SIG-M5 treated with dmso at 0.1 percent for 504 hours (cell line): ENCODE data around the gene SLC6A5.
"Not testable (repeated sequence)": the region's sequence is repeated elsewhere in the genome, so short reads cannot be mapped to it uniquely, and the experiment has no call there.

Experiments
- DNase-seq: peaks from one replicate; lab custom pipeline; 2025; ENCODE audit not compliant: unreplicated experiment; lab: John Stamatoyannopoulos, UW

The SLC6A5 gene

GRCh38 chr11:20599221-20600019 is at the start of gene SLC6A5:
SLC6A5 (plus strand) TSS chr11:20599608; CDS start chr11:20599673, 65 bp downstream.
- peak; percentile 1 for DNase-seq

GRCh38 chr11:20551096-20551495 is 48.3 kb upstream of the SLC6A5 start:
- DNase-seq = no peak

- DNase-seq = no peak
Measured at GRCh38 chr11:20555783-20556182, 43.6 kb upstream of the SLC6A5 start.

DNA sequence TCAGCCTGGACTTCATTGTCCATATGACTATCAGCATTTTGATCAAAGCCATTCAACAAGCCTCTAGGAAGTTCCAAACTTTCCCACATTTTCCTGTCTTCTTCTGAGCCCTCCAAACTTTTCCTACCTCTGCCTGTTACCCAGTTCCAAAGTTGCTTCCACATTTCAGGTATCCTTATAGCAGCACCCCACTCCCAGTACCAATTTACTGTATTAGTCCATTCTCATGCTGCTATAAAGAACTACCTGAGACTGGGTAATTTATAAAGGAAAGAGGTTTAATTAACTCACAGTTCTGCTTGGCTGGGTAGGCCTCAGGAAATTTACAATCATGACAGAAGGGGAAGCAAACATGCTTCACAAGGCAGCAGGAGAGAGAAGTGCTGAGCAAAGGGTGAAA is 43.0 kb upstream of the SLC6A5 start:
- DNase-seq = not testable (repeated sequence)

GRCh38 chr11:20558741-20559140 is 40.7 kb upstream of the SLC6A5 start:
- DNase-seq = no peak

DNA sequence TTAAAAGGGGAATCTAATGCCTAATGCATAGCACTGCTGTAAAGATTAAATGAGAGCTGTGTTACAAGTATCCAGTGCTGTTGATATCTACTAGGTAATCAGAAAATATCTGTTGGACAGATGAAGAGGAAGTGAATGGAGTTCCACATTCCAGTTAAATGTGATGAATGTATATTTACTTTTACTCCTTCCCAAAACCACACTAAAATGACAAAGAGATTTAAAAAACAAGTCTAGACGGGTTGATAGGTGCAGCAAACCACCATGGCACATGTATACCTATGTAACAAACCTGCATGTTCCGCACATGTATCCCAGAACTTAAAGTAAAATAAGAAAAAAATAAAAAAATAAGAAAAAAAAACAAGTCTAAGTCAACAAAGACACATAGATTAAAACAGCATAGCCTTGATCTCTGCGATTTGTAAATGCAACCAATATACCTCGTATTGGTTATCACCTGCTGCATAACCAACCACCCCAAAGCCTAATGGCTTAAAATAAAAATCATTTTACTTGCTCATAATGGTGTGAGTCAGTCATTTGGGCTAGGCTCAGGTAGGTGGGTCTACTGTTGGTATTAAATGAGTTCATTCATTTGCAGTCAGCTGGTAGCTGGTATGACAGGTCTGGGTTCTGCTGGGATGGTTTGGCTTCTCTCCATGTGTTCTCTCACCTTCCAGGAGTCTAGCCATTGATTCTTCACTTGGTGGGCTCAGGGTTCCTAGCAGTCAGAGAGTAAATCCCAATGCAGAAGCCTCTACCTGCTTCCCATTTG is 39.7 kb upstream of the SLC6A5 start:
- no peak for DNase-seq

- no peak for DNase-seq
Measured at GRCh38 chr11:20561915-20562314, 37.5 kb upstream of the SLC6A5 start.

GRCh38 chr11:20563866-20564265 is 35.5 kb upstream of the SLC6A5 start:
- no peak for DNase-seq

DNA sequence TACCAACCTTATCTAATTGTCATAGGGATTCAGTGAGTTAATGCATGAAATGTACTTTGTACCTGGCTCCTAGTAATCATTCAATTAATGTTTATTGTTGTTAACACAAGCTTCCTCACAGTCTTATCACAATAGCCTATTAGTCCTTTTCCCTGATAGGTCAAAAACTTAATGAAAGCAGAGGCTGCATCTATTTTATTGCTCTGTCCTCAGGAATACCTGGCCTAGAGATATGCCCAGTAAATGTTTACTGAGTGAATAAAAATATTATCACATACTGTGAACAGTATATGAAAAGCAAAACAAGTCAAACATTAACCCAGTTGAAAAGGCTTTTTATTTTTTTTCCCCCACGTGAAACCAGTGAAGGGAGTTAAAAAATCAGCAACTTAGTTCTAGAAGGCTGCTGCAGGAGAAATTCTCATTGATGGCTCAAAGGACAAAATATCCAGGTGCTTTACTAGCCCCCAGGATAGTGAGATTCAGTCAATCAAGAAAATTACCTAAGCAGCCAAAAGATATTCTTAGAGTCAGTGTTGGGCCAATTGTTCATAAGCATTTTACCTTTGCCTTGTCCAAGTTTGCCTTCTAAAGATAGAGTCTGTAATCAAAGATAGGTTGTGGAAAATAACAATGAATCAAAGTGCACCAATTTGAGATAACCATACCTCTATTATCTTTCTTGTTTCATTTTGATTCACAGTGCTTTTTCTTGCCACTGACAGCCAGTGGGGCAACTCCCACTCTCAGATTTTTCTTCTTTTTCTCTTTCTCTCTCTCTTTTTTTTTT is 34.4 kb upstream of the SLC6A5 start:
- DNase-seq = no peak

DNA sequence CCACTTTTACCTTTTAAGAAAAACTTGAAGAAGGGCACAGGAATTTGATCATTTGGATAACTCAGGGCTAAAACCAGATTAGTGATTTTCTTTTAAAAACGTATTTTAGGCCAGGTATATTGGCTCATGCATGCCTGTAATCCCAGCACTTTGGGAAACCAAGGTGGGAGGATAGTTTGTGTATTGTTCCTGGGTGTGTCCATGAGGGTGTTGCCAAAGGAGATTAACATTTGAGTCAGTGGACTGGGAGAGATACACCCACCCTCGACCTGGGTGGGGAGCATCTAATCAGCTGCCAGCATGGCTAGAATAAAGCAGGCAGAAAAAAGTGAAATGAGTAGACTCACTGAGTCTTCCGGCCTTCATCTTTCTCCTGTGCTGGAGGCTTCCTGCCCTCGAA is 33.3 kb upstream of the SLC6A5 start:
- DNase-seq = not testable (repeated sequence)

- no peak for DNase-seq
Measured at GRCh38 chr11:20566591-20567434, 32.6 kb upstream of the SLC6A5 start.

DNA sequence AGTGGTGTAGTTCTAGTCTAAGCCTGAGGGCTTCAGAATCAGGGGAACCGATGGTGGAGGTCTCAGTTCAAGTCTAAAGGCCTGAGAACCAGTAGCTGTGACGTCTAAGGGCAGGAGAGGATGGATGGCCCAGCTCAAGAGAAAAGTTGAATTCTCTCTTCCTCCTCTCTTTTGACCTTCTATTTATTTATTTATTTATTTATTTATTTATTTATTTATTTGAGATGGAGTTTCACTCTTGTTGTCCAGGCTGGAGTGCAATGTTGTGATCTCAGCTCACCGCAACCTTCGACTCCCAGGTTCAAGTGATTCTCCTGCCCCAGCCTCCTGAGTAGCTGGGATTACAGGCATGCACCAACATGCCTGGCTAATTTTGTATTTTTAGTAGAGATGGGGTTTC is 19.7 kb upstream of the SLC6A5 start:
- not testable (repeated sequence) for DNase-seq

- no peak for DNase-seq
Measured at GRCh38 chr11:20583201-20583600, 16.2 kb upstream of the SLC6A5 start.

GRCh38 chr11:20584093-20584774 is 15.2 kb upstream of the SLC6A5 start:
- DNase-seq = no peak

GRCh38 chr11:20589796-20590195 is 9.6 kb upstream of the SLC6A5 start:
- DNase-seq = no peak

- no peak for DNase-seq
Measured at GRCh38 chr11:20590381-20590780, 9.0 kb upstream of the SLC6A5 start.

DNA sequence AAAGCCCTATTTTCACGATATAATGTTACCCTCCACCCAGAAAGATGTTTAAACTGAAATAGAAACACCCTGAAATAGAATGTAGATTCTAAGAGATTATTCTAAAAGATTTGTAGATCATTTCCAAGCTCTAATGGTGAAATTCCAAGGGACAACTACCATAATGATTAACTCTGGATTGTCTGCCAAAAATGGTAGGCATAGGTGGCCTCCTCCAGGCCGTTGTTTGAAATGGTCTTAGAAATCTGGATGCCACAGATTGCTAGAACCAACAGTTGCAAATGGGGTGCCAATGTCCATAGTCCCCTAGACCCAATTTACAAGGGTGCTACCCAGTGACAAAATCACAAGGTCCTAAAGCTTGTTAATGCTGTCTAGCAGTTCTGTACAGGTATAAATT is 6.7 kb upstream of the SLC6A5 start:
- no peak for DNase-seq

GRCh38 chr11:20594274-20595061 is 4.9 kb upstream of the SLC6A5 start:
- no peak for DNase-seq

GRCh38 chr11:20595101-20595500 is 4.3 kb upstream of the SLC6A5 start:
- no peak for DNase-seq
